Astrocyte (in vitro differentiated cells and primary cell): ENCODE measurements around the gene NAB2.

Experiments used
- EZH2 ChIP-seq: IDR thresholded peaks from 2 replicates; pipeline ENCODE4 v1.6.1; 2012; ENCODE audit warnings: mild to moderate bottlenecking, low read length, inconsistent platforms; ENCODE audit not compliant: insufficient read depth
- TF ChIP-seq, protein P1 (sequence below): IDR thresholded peaks from 2 replicates; pipeline ENCODE4 v1.5.1; 2011; ENCODE audit warnings: low read depth, mild to moderate bottlenecking, inconsistent platforms, low read length, moderate library complexity; ENCODE audit not compliant: insufficient read depth

DNA sequence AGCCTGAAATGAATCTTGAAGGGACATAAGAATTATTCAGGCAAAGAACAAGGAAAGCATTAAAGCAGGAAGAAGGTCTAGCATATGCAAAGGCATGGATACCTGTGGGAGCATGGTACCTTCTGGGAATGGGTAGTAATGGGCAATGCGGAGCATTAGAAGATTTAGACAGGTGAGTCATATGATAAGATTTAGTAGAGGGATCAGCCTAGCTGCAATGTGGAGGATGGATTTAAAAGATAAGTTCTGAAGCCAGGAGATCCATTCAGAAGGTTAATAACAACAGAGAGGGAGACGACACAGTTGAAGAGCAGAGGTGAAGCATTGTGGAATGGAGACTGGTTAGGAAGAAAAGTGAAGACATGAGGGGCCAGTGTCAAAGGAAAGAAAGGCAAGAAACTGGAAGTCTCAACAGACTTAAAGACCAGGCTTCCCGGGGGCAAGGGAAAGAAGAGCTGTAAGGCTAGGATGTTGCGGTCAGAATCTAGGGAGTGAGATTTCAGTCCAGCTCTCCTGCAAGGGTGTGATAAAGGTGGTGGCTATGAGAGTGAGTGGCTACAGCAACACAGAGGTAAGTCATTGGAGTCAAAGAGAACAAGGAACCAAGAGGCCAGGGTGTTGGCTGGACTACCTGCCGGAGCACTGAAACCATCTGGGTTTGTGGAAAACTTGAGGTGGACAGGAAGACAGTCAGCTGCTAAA, 27.8 kb downstream of the NAB2 start:
- TF ChIP-seq EZH2, result no peak
- TF ChIP-seq, protein P1, sequence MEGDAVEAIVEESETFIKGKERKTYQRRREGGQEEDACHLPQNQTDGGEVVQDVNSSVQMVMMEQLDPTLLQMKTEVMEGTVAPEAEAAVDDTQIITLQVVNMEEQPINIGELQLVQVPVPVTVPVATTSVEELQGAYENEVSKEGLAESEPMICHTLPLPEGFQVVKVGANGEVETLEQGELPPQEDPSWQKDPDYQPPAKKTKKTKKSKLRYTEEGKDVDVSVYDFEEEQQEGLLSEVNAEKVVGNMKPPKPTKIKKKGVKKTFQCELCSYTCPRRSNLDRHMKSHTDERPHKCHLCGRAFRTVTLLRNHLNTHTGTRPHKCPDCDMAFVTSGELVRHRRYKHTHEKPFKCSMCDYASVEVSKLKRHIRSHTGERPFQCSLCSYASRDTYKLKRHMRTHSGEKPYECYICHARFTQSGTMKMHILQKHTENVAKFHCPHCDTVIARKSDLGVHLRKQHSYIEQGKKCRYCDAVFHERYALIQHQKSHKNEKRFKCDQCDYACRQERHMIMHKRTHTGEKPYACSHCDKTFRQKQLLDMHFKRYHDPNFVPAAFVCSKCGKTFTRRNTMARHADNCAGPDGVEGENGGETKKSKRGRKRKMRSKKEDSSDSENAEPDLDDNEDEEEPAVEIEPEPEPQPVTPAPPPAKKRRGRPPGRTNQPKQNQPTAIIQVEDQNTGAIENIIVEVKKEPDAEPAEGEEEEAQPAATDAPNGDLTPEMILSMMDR, result no peak
